Raji (cell line): Measurements from ENCODE around the gene RANBP3.

Experiments used
- POLR2A ChIP-seq: IDR thresholded peaks from 2 replicates; pipeline ENCODE4 v1.6.1; 2011; ENCODE audit warnings: low read depth, low read length, control low read depth; ENCODE audit not compliant: insufficient read depth

RANBP3 gene

GRCh38 chr19:5964816-5965565, 12.9 kb downstream of the RANBP3 start:
- TF ChIP-seq POLR2A: no peak

- TF ChIP-seq POLR2A: no peak
These were observed 14.1 kb downstream of the RANBP3 start for GRCh38 chr19:5963855-5964254.

- no peak for TF ChIP-seq POLR2A
These were observed 15.7 kb downstream of the RANBP3 start for GRCh38 chr19:5961969-5962945.

GRCh38 chr19:5960005-5961001, 17.6 kb downstream of the RANBP3 start:
- TF ChIP-seq POLR2A: no peak

- no peak for TF ChIP-seq POLR2A
These were observed 18.5 kb downstream of the RANBP3 start for GRCh38 chr19:5959260-5960004.

- TF ChIP-seq POLR2A: no peak
These were observed 19.2 kb downstream of the RANBP3 start for GRCh38 chr19:5958851-5959122.

GRCh38 chr19:5958074-5958850, 19.7 kb downstream of the RANBP3 start:
- TF ChIP-seq POLR2A: no peak

GRCh38 chr19:5957170-5957569, 20.8 kb downstream of the RANBP3 start:
- no peak for TF ChIP-seq POLR2A

- no peak for TF ChIP-seq POLR2A
These were observed 21.2 kb downstream of the RANBP3 start for GRCh38 chr19:5956728-5957127.

GRCh38 chr19:5956323-5956722, 21.6 kb downstream of the RANBP3 start:
- no peak for TF ChIP-seq POLR2A

GRCh38 chr19:5955636-5955935, 22.4 kb downstream of the RANBP3 start:
- no peak for TF ChIP-seq POLR2A

GRCh38 chr19:5954293-5954692, 23.6 kb downstream of the RANBP3 start:
- no peak for TF ChIP-seq POLR2A

- no peak for TF ChIP-seq POLR2A
These were observed 24.2 kb downstream of the RANBP3 start for GRCh38 chr19:5953680-5954213.

- TF ChIP-seq POLR2A: no peak
These were observed 24.8 kb downstream of the RANBP3 start for GRCh38 chr19:5953030-5953589.
